ENCODE measurements around the gene ABCA7.
"Not testable (repeated sequence)": the region's sequence is repeated elsewhere in the genome, so short reads cannot be mapped to it uniquely, and the experiment has no call there.

ABCA7 gene

GRCh38 chr19:1105873-1106840, 66.2 kb downstream of the ABCA7 start:
- ATAC-seq = no peak

- ATAC-seq = no peak
Observed at GRCh38 chr19:1106841-1107660, 67.1 kb downstream of the ABCA7 start.

- no peak for ATAC-seq
Observed at GRCh38 chr19:1107661-1108261, 67.9 kb downstream of the ABCA7 start.

- no peak for ATAC-seq
Observed at GRCh38 chr19:1108291-1109031, 68.6 kb downstream of the ABCA7 start.

- ATAC-seq = no peak
Observed at GRCh38 chr19:1109032-1109551, 69.2 kb downstream of the ABCA7 start.

- no peak for ATAC-seq
Observed at GRCh38 chr19:1109697-1110671, 70.1 kb downstream of the ABCA7 start.

GRCh38 chr19:1110809-1111640, 71.1 kb downstream of the ABCA7 start:
- ATAC-seq = no peak

- no peak for ATAC-seq
Observed at GRCh38 chr19:1111641-1112267, 71.8 kb downstream of the ABCA7 start.

GRCh38 chr19:1112268-1113029, 72.5 kb downstream of the ABCA7 start:
- no peak for ATAC-seq

- peak; percentile 68 to 73 for ATAC-seq
Observed at GRCh38 chr19:1113030-1113985, 73.4 kb downstream of the ABCA7 start.

- ATAC-seq = no peak
Observed at GRCh38 chr19:1113986-1114483, 74.1 kb downstream of the ABCA7 start.

GRCh38 chr19:1114728-1115127, 74.8 kb downstream of the ABCA7 start:
- ATAC-seq = not testable (repeated sequence)

All from activated CD4-positive, CD25-positive, alpha-beta regulatory T cell treated with anti-CD3 and anti-CD28 coated beads, Interleukin-2, amount 50 U/mL, for 24 hours (primary cell).